BLaER1 (cell line): ENCODE data around the gene KRT33B.
"Not testable (repeated sequence)": the region's sequence is repeated elsewhere in the genome, so short reads cannot be mapped to it uniquely, and the experiment has no call there.

Experiments
- H3K27ac ChIP-seq: shearing (Covaris generic); formaldehyde crosslinking; 2 replicates; pipeline ENCODE4 v1.8.1; 2022
- H3K27me3 ChIP-seq: shearing (Covaris generic); formaldehyde crosslinking; 2 replicates; pipeline ENCODE4 v1.8.1; 2022
- H3K36me3 ChIP-seq: shearing (Covaris generic); formaldehyde crosslinking; 2 replicates; pipeline ENCODE4 v1.8.1; 2022
- H3K4me1 ChIP-seq: shearing (Covaris generic); formaldehyde crosslinking; 2 replicates; pipeline ENCODE4 v1.8.1; 2022
- H3K4me2 ChIP-seq: shearing (Covaris generic); formaldehyde crosslinking; 2 replicates; pipeline ENCODE4 v1.8.1; 2022
- H3K4me3 ChIP-seq: shearing (Covaris generic); formaldehyde crosslinking; 2 replicates; pipeline ENCODE4 v1.8.1; 2022
- H3K9ac ChIP-seq: shearing (Covaris generic); formaldehyde crosslinking; 2 replicates; pipeline ENCODE4 v1.8.1; 2022
- H3K9me3 ChIP-seq: shearing (Covaris generic); formaldehyde crosslinking; 2 replicates; pipeline ENCODE4 v1.8.1; 2022
- H4K20me1 ChIP-seq: shearing (Covaris generic); formaldehyde crosslinking; 2 replicates; pipeline ENCODE4 v1.8.1; 2022
- Cebpa-rat ChIP-seq: shearing (Covaris generic); IDR thresholded peaks from 2 replicates; pipeline ENCODE4 v1.8.1; 2022

KRT33B gene

DNA sequence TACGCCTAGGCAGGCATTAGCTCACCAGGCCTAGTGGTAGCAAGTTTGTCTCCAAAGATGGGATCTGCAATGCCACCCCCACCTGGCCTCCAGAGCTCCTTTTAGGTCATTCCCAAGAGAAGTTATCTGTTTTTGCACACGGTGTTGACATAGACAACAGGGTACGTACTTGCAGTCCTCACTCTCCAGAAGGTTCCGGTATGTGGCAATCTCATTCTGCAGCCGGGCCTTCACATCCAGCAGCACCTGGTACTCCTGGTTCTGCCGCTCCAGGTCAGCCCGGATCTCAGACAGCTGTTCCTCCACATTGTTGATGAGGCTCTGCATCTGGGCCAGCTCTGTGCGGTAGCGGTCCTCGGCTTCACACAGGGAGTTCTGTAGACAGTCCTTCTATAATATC lies 37.6 kb upstream of the KRT33B start:
- Histone ChIP-seq H3K4me2 (no peak overlapping the region), H3K4me3 (no peak overlapping the region), H3K27me3 (no peaks in the 10 kb centered on the region), H3K9ac (no peak overlapping the region), H4K20me1 (no peaks in the 10 kb centered on the region), H3K4me1 (peaks cover 16% of the 10 kb centered on the region), H3K9me3 (no peaks in the 10 kb centered on the region), H3K36me3 (no peaks in the 10 kb centered on the region), H3K27ac (no peak overlapping the region)
- TF ChIP-seq Cebpa-rat, result no peak

DNA sequence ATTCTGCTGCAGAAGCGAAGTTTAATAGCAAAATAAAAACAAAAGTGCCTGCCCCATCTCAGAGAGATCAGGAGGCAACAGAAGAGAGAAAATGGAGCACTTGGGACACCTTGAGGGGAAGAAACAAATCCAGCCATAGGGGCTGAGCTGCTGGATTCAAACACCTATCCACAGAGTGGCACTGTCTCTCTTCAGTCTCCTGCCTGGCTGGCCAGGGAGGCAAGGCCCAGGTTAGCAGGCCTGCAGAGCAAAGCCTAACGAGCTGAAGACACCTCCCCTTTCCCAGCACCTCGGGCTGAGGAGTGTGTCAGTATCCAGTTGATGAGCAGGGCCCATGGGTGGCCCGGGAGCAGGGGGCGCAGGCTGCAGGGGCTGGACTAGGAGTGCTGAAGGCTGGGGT lies 36.6 kb upstream of the KRT33B start:
- Histone ChIP-seq H3K4me3 (no peak overlapping the region), H3K4me2 (no peak overlapping the region), H3K9me3 (no peaks in the 10 kb centered on the region), H3K9ac (no peak overlapping the region), H3K36me3 (no peaks in the 10 kb centered on the region), H3K27ac (no peak overlapping the region), H3K27me3 (no peaks in the 10 kb centered on the region), H4K20me1 (no peaks in the 10 kb centered on the region), H3K4me1 (peaks cover 16% of the 10 kb centered on the region)
- TF ChIP-seq Cebpa-rat, result no peak

DNA sequence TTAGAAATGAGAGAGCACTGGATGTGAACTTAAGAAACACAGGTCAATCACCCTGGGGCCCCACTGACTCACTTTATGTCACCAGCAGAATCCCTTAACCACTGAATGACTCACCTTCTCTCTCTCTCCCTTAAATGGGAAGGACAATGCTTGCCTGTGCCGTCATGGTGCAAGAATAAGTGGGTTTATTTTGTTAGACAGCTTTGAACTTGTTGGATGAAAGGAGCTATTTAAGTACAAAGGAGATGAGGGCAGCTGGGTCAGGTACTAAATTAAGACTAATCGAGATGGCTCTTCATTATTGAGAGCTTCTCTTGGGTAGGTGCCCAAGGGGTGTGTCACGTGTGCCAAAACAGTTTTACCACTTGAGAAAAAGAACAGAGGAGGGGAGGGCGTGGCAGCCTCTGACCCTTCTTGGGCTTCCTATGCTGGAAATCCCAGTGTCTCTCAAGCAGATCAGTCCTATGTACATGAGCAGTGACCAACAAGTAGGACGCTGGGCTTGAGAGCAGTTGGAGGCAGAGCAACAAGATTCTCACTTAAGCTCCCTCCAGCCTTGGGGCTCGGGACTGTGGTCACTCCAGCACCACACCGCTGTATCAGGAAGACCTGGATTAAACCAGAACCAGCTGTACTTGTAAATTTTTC lies 34.5 kb upstream of the KRT33B start:
- H3K9me3 ChIP-seq, result no peaks in the 10 kb centered on the region
- H3K9ac ChIP-seq, result no peak overlapping the region
- H3K4me1 ChIP-seq, result peaks cover 14% of the 10 kb centered on the region
- no peaks in the 10 kb centered on the region for H3K36me3 ChIP-seq
- H3K4me2 ChIP-seq, result peak overlapping the region; percentile 50
- no peak overlapping the region for H3K27ac ChIP-seq
- no peak overlapping the region for H3K4me3 ChIP-seq
- no peaks in the 10 kb centered on the region for H4K20me1 ChIP-seq
- no peaks in the 10 kb centered on the region for H3K27me3 ChIP-seq
- TF ChIP-seq Cebpa-rat, result no peak

DNA sequence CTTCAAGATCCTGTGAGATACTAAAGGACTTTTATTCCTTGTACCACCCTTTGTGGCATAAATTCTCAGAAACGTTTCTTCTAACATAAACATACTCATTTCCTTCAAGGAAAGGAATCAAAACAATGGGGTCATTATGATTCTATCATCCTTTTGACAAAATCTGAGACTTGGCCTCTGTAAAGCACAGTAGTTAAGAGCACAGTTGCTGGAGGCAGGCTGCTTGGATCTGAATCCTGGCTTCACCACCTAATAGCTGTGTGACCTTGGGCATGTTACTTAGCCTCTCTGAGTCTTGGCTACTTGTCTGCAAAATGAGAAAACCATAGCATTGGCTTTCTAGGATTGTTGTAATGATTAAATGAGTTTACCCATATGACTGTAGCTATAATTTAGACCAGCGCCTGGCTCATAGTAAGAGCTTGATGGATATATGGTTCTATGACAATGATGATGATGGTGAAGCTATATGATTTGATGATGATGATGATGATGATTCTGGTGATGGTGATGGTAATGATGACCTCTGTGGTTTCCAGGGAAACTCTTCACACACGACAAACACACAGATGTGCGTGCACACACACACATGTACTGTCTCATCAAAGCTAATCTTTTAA lies 33.9 kb upstream of the KRT33B start:
- Histone ChIP-seq H3K4me3 (no peak overlapping the region), H3K36me3 (no peaks in the 10 kb centered on the region), H3K9me3 (no peaks in the 10 kb centered on the region), H3K27me3 (no peaks in the 10 kb centered on the region), H3K9ac (no peak overlapping the region), H3K4me1 (peaks cover 9% of the 10 kb centered on the region), H3K4me2 (no peak overlapping the region), H4K20me1 (no peaks in the 10 kb centered on the region), H3K27ac (no peak overlapping the region)
- TF ChIP-seq Cebpa-rat, result no peak

DNA sequence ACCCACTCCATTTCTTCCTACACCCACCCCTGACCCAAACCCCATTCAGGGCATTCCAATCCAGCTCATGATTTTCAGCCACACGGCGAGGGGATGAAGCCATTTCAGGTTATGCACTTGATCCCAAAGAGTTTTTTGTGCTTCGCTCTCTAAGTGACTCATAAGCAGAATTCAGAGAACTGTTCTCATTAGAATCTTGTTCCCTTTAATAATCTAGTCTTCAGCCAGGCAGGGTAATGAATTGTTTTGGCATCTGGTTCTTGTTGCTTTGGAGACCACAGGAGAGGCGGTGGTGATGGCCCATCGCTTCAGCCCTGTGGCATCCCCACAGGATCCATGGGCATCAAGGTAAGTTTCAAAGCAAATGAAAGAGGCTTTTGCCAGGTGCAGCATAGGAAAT lies 32.5 kb upstream of the KRT33B start:
- Histone ChIP-seq H3K27me3 (no peaks in the 10 kb centered on the region), H3K4me2 (no peak overlapping the region), H3K9me3 (no peaks in the 10 kb centered on the region), H3K4me1 (peaks cover 9% of the 10 kb centered on the region), H3K36me3 (no peaks in the 10 kb centered on the region), H4K20me1 (no peaks in the 10 kb centered on the region), H3K4me3 (no peak overlapping the region), H3K9ac (no peak overlapping the region), H3K27ac (no peak overlapping the region)
- TF ChIP-seq Cebpa-rat, result no peak

DNA sequence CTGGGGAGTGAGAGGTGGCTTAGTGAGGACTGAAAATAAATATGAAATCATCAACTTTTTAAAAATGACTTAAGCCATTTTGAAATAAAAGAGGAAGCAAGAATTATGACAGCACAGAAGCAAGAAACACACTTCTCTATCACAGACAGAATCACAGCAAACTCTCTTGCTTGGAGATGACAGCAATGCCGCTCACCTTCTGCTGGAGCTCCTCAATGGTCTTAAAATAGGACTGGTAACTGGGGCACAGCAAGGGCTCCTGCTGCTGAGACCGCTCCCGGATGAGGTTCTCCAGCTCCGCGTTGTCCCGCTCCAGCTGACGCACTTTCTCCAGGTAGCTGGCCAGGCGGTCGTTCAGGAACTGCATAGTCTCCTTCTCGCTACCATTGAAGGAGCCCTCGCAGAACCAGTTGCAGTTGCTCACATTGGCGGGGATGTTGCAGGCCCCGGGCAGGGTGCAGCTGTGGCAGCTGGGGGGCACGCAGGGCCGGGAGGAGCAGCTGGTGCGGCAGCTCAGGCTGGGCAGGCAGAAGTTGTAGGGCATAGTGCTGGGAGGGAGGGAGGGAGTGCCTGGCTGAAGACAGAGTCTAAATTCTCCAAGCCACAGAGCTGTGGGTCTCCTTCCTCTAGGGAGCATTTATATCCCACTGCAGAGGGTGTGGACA lies 27.5 kb upstream of the KRT33B start, which contains the start of gene KRT31:
Gene KRT31 (minus strand): TSS at position 613 of the 665 bp plus-strand sequence. CDS start 69 bp downstream, at position 544.
- Histone ChIP-seq H3K4me2 (no peak within 1 kb of the TSS), H4K20me1 (no peaks in the 10 kb centered on the region), H3K4me1 (no peaks in the 10 kb centered on the region)

DNA sequence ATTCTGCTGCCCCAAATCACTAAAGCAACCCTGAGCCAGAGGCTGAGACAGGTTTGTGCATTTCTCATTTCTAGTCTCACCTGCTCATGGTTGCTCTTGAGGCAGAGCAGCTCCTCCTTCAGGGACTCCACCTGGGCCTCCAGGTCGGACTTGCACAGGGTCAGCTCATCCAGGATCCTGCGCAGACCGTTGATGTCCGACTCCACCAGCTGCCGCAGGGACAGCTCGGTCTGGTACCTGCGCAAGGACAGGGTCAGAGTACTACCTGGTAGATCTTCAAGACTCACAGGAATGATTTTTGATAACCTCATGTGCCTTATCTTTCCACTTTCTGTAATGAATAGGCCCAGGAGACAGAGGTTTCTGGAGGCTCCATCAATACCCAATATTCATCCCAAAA lies 26.7 kb upstream of the KRT33B start:
- no peak for TF ChIP-seq Cebpa-rat
- Histone ChIP-seq H4K20me1 (no peaks in the 10 kb centered on the region), H3K27me3 (no peaks in the 10 kb centered on the region), H3K27ac (no peak overlapping the region), H3K36me3 (no peaks in the 10 kb centered on the region), H3K9me3 (no peaks in the 10 kb centered on the region), H3K4me2 (no peak overlapping the region), H3K4me3 (no peak overlapping the region), H3K9ac (no peak overlapping the region), H3K4me1 (no peaks in the 10 kb centered on the region)

More for the DNA sequence above, 27.5 kb upstream of the KRT33B start, which contains the start of gene KRT31:
- Histone ChIP-seq H3K36me3 (no peaks in the 10 kb centered on the region), H3K4me3 (no peak within 1 kb of the TSS), H3K27ac (no peak within 1 kb of the TSS), H3K9me3 (no peaks in the 10 kb centered on the region), H3K9ac (no peak within 1 kb of the TSS), H3K27me3 (no peaks in the 10 kb centered on the region)
- no peak for TF ChIP-seq Cebpa-rat

DNA sequence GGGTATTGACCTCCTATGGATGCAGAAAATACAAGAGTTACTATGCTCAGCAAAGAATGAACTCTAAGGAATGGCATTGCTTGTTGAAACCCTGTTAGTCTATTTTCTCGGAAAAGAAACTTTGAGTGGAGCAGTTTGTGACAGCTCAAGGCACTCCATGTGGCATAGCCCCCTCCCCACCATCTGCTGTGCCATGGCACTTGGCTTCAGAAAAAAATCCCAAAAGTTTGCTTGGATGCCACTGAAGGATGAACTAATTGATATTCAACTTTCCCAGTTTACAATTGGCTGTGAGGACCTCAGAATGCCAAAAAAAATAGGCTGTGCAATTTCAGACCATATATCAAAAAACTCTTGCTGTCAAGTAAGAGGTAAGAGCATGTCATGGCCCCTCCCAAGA lies 26.0 kb upstream of the KRT33B start:
- no peak overlapping the region for H3K27ac ChIP-seq
- H3K9me3 ChIP-seq, result no peaks in the 10 kb centered on the region
- TF ChIP-seq Cebpa-rat, result no peak
- no peaks in the 10 kb centered on the region for H3K36me3 ChIP-seq
- H3K27me3 ChIP-seq, result no peaks in the 10 kb centered on the region
- H3K9ac ChIP-seq, result no peak overlapping the region
- no peak overlapping the region for H3K4me2 ChIP-seq
- no peak overlapping the region for H3K4me3 ChIP-seq
- H4K20me1 ChIP-seq, result no peaks in the 10 kb centered on the region
- no peaks in the 10 kb centered on the region for H3K4me1 ChIP-seq

DNA sequence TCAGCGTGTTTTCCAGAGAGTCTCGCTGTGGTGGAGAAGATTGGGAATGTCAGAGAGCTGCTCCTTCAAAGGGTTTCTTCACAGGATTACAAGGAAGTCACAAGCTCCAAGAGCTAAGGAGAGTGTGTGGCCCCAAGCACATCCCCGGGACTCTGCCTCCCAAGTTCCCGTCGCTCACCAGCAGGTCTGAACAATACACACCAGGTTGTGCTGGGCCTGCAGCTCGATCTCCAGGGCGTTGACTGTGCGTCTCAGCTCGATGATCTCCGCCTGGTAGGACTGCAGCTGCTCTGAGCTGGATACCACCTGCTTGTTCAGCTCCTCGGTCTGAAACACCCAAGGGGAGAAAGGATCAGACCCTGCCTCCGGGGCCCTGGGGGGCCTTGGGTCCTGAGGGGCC lies 25.4 kb upstream of the KRT33B start:
- not testable (repeated sequence) for H3K36me3 ChIP-seq, H3K4me1 ChIP-seq, H3K9me3 ChIP-seq, H3K9ac ChIP-seq, H3K27ac ChIP-seq, H3K27me3 ChIP-seq, H3K4me2 ChIP-seq, H4K20me1 ChIP-seq, H3K4me3 ChIP-seq

DNA sequence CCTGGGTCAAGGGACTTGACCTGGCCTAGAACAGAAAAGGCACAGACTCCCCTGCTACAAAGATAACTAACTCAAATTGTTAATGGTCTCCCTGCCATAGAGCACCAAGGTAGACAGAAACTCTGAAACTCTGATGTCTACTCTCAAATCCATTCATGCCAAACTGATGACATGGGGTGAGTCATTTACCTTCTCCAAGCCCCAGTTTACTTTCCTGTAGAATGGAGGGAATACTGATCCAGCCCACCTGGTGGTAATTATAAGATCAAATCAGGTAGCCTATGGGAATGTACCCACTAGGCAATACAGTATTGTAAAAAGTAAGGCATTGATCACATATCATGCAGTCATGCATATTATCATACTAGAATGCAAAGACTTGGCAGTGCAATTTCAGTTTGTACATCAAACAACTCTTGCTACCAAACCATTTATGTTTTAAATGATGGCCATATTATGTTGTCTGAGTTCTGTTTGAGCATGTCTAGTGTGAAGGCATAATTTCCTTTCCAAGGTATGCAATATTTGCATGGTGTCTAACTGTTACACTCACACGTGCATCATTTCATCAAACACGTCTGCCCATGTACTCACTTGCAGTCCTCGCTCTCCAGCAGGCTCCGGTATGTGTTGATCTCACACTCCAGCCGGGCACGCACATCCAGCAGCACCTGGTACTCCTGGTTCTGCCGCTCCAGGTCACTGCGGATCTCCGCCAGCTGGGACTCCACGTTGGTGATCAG lies 24.8 kb upstream of the KRT33B start:
- H3K4me1 ChIP-seq, result no peaks in the 10 kb centered on the region
- H3K27ac ChIP-seq, result no peak overlapping the region
- H3K4me3 ChIP-seq, result no peak overlapping the region
- no peaks in the 10 kb centered on the region for H3K36me3 ChIP-seq
- no peak overlapping the region for H3K9ac ChIP-seq
- no peaks in the 10 kb centered on the region for H4K20me1 ChIP-seq
- H3K9me3 ChIP-seq, result no peaks in the 10 kb centered on the region
- H3K4me2 ChIP-seq, result no peak overlapping the region
- no peak for TF ChIP-seq Cebpa-rat
- H3K27me3 ChIP-seq, result no peaks in the 10 kb centered on the region
